Head of caudate nucleus (tissue), 42 donors: ENCODE results near the gene CDCA5.

Source experiments
- DNase-seq, 42 donors: peaks; one replicate each; pipeline versions ENCODE4 v3.0.0 to v3.0.0-alpha.2; 2020 to 2021; ENCODE audit warnings: mixed read lengths in 7 of 42
- intact Hi-C: fragments of 100-400 bp; cut with DNase I; formaldehyde crosslinking; loops from one replicate; pipeline ENCODE4 v1.15.0; 2022

Gene CDCA5

GRCh38 chr11:65060913-65061408 is 22.9 kb downstream of the CDCA5 start:
- no peak for DNase-seq
- intact Hi-C loops, result no loop called here

GRCh38 chr11:65059959-65060824 is 23.6 kb downstream of the CDCA5 start:
- intact Hi-C loops, result no loop called here
- no peak for DNase-seq

GRCh38 chr11:65059523-65059922 is 24.3 kb downstream of the CDCA5 start:
- intact Hi-C loops, result no loop called here

GRCh38 chr11:65058419-65059054 is 25.3 kb downstream of the CDCA5 start, which contains the start of gene NAALADL1:
NAALADL1 (minus strand) TSS chr11:65058553; CDS start chr11:65058521, 32 bp downstream.
- no peak for DNase-seq
- intact Hi-C loops, result no loop called here

More at GRCh38 chr11:65059523-65059922, 24.3 kb downstream of the CDCA5 start:
- DNase-seq, result no peak

GRCh38 chr11:65058012-65058411 is 25.8 kb downstream of the CDCA5 start:
- intact Hi-C loops, result no loop called here
- DNase-seq, result no peak

- no peak for DNase-seq
- intact Hi-C loops, result no loop called here
These were observed 26.3 kb downstream of the CDCA5 start for GRCh38 chr11:65057526-65057925.

GRCh38 chr11:65056999-65057398 is 26.8 kb downstream of the CDCA5 start:
- DNase-seq, result no peak
- intact Hi-C loops, result no loop called here

GRCh38 chr11:65055538-65055937 is 28.3 kb downstream of the CDCA5 start:
- DNase-seq, result no peak
- intact Hi-C loops, result no loop called here

- DNase-seq, result no peak
- intact Hi-C loops, result no loop called here
These were observed 29.9 kb downstream of the CDCA5 start for GRCh38 chr11:65053827-65054508.

- intact Hi-C loops, result no loop called here
- no peak for DNase-seq
These were observed 32.4 kb downstream of the CDCA5 start for GRCh38 chr11:65051398-65051858.

- DNase-seq, result no peak
- intact Hi-C loops, result no loop called here
These were observed 36.0 kb downstream of the CDCA5 start for GRCh38 chr11:65047581-65048422.

GRCh38 chr11:65045728-65046127 is 38.1 kb downstream of the CDCA5 start:
- no peak for DNase-seq
- intact Hi-C loops, result no loop called here

GRCh38 chr11:65045061-65045460 is 38.8 kb downstream of the CDCA5 start:
- intact Hi-C loops, result no loop called here

GRCh38 chr11:65043881-65044501 is 39.8 kb downstream of the CDCA5 start:
- intact Hi-C loops, result no loop called here
- peak in 27 of 42 donors; percentile 6 to 54 (median 25) for DNase-seq

More at GRCh38 chr11:65045061-65045460, 38.8 kb downstream of the CDCA5 start:
- no peak for DNase-seq

GRCh38 chr11:65042891-65043290 is 40.9 kb downstream of the CDCA5 start:
- intact Hi-C loops, result no loop called here
- DNase-seq, result no peak

GRCh38 chr11:65040847-65041622 is 42.8 kb downstream of the CDCA5 start, which contains the start of gene SAC3D1:
SAC3D1 (plus strand) TSS chr11:65041210; CDS start chr11:65041293, 83 bp downstream.
- DNase-seq, result peak; percentile 72 to 96 (median 91)
- intact Hi-C loops, result no loop called here

- no peak for DNase-seq
- intact Hi-C loops, result no loop called here
These were observed 43.4 kb downstream of the CDCA5 start for GRCh38 chr11:65040520-65040846.
